CD4-positive, CD25-positive, alpha-beta regulatory T cell (primary cell): ENCODE data around the gene NSMF. TPM values are rescaled to one million over a fixed set of nuclear protein-coding genes. Genes with fewer than 3 reads are reported as not detected.
A peak's percentile ranks its signal among the peaks of the same experiment; 100 is the strongest.

Experiments
- ATAC-seq, 2 donors: fragments of 150-1000 bp; cut with Tn5 transposase; one replicate each; pipeline ENCODE4 v1.10.0; 2021; ENCODE audit warnings: low read depth in 2 of 2, moderate number of reproducible peaks in 2 of 2, moderate library complexity in 1 of 2
- DNase-seq, 3 donors: peaks; one replicate each; pipeline versions ENCODE4 v3.0.0 to v3.0.0-alpha.2; 2012 to 2022; ENCODE audit warnings: mixed read lengths in 1 of 3
- H3K27ac ChIP-seq: one replicate; pipeline ENCODE4 v1.7.0; 2013; ENCODE audit warnings: mild to moderate bottlenecking, low read length; ENCODE audit not compliant: insufficient read depth, poor library complexity, severe bottlenecking
- H3K27me3 ChIP-seq: one replicate; pipeline ENCODE4 v1.7.0; 2013; ENCODE audit warnings: low read length; ENCODE audit not compliant: control insufficient read depth, insufficient read depth
- H3K36me3 ChIP-seq: one replicate; pipeline ENCODE4 v1.7.0; 2013; ENCODE audit warnings: mild to moderate bottlenecking, low read length, moderate library complexity; ENCODE audit not compliant: control insufficient read depth, insufficient read depth
- H3K4me1 ChIP-seq: 2 replicates; pipeline ENCODE4 v1.7.0; 2013; ENCODE audit warnings: mild to moderate bottlenecking, low read length; ENCODE audit not compliant: insufficient read depth, control insufficient read depth, poor library complexity, severe bottlenecking
- H3K4me3 ChIP-seq: one replicate; pipeline ENCODE4 v1.7.0; 2013; ENCODE audit warnings: low read depth, mild to moderate bottlenecking, low read length, moderate library complexity
- H3K9me3 ChIP-seq, 2 experiments: 1 replicate in 1 of 2; 2 replicates in 1 of 2; pipeline ENCODE4 v1.7.0; 2013; ENCODE audit warnings: low read length in 2 of 2, mild to moderate bottlenecking in 1 of 2, moderate library complexity in 1 of 2; ENCODE audit not compliant: control insufficient read depth in 2 of 2
- H3K27ac Mint-ChIP-seq, 3 donors: one replicate each; pipeline ENCODE4 v1.8.0; 2020 to 2022; ENCODE audit warnings: mild to moderate bottlenecking in 3 of 3, mixed read lengths in 3 of 3, moderate library complexity in 2 of 3
- H3K27me3 Mint-ChIP-seq: one replicate; pipeline ENCODE4 v1.8.0; 2022; ENCODE audit warnings: mild to moderate bottlenecking, mixed read lengths
- H3K36me3 Mint-ChIP-seq: one replicate; pipeline ENCODE4 v1.8.0; 2020; ENCODE audit warnings: mixed read lengths
- H3K4me1 Mint-ChIP-seq, 4 donors: one replicate each; pipeline ENCODE4 v1.8.0; 2020 to 2022; ENCODE audit warnings: mixed read lengths in 4 of 4, mild to moderate bottlenecking in 1 of 4
- H3K4me3 Mint-ChIP-seq, 4 donors: one replicate each; pipeline ENCODE4 v1.8.0; 2020 to 2022; ENCODE audit warnings: mild to moderate bottlenecking in 4 of 4, mixed read lengths in 4 of 4, moderate library complexity in 3 of 4
- H3K9me3 Mint-ChIP-seq, 7 donors: one replicate each; pipeline ENCODE4 v1.8.0; 2020 to 2022; ENCODE audit warnings: mixed read lengths in 7 of 7, mild to moderate bottlenecking in 3 of 7, moderate library complexity in 2 of 7
- polyA plus RNA-seq, 4 donors: library from polyadenylated mRNA; unstranded; fragments of 300-500 nt; fragmentation: Illumina TruSeq; gene quantifications; one replicate each; pipeline ENCODE4 v1.2.3, GENCODE V29; 2021
- total RNA-seq: library from RNA; stranded (reverse); gene quantifications from one replicate; pipeline ENCODE4 v1.2.3, GENCODE V29; 2022

Gene NSMF
- total and polyA plus RNA-seq, 5 donors from 2014 or later: 9.3 to 109 (median 13.8) TPM

GRCh38 chr9:137448602-137448962, 10.6 kb downstream of the NSMF start:
- Histone ChIP-seq H3K4me3 (no peak overlapping the region), H3K4me1 (peaks cover 45% of the 10 kb centered on the region), H3K9me3 (no peaks in the 10 kb centered on the region), H3K27me3 (no peaks in the 10 kb centered on the region), H3K36me3 (no peaks in the 10 kb centered on the region), H3K27ac (no peak overlapping the region)
- H3K4me1 Mint-ChIP-seq: peaks cover 0 to 54% (median 14%) of the 10 kb centered on the region in 4 donors
- H3K27ac Mint-ChIP-seq: peak overlapping the region in 2 of 3 donors; percentile 72 to 79
- ATAC-seq: no peak
- H3K9me3 Mint-ChIP-seq: peaks cover 0 to under 1% (median 0%) of the 10 kb centered on the region in 7 donors
- DNase-seq: no peak
- H3K4me3 Mint-ChIP-seq: peak overlapping the region in 2 of 4 donors; percentile 27 to 41
- H3K36me3 Mint-ChIP-seq: no peaks in the 10 kb centered on the region
- peaks cover 8% of the 10 kb centered on the region for H3K27me3 Mint-ChIP-seq

GRCh38 chr9:137447722-137448601, 11.2 kb downstream of the NSMF start:
- no peaks in the 10 kb centered on the region for H3K9me3 ChIP-seq
- Mint-ChIP-seq H3K4me1 (peaks cover 0 to 52% (median 16%) of the 10 kb centered on the region in 4 donors), H3K27ac (peak overlapping the region in 2 of 3 donors; percentile 55 to 72), H3K4me3 (peak overlapping the region in 1 of 4 donors; percentile 27), H3K9me3 (peaks cover 0 to 2% (median 0%) of the 10 kb centered on the region in 7 donors), H3K36me3 (no peaks in the 10 kb centered on the region), H3K27me3 (peaks cover 12% of the 10 kb centered on the region)
- DNase-seq: no peak
- H3K27ac ChIP-seq: no peak overlapping the region
- no peaks in the 10 kb centered on the region for H3K36me3 ChIP-seq
- no peak overlapping the region for H3K4me3 ChIP-seq
- no peak for ATAC-seq
- peaks cover under 1% of the 10 kb centered on the region for H3K27me3 ChIP-seq
- H3K4me1 ChIP-seq: peaks cover 38% of the 10 kb centered on the region

- Histone ChIP-seq H3K36me3 (no peaks in the 10 kb centered on the region), H3K9me3 (no peaks in the 10 kb centered on the region), H3K27me3 (peaks cover 3% of the 10 kb centered on the region), H3K4me1 (peaks cover 29% of the 10 kb centered on the region), H3K4me3 (no peak overlapping the region), H3K27ac (no peak overlapping the region)
- Mint-ChIP-seq H3K4me3 (peak overlapping the region in 1 of 4 donors; percentile 27), H3K4me1 (peaks cover 0 to 43% (median 17%) of the 10 kb centered on the region in 4 donors), H3K36me3 (no peaks in the 10 kb centered on the region), H3K9me3 (peaks cover 0 to 2% (median 0%) of the 10 kb centered on the region in 7 donors), H3K27ac (no peak overlapping the region), H3K27me3 (peaks cover 21% of the 10 kb centered on the region)
- ATAC-seq (no peak), DNase-seq (no peak)
Observed at GRCh38 chr9:137446851-137447471, 12.2 kb downstream of the NSMF start.

GRCh38 chr9:137445930-137446431, 13.2 kb downstream of the NSMF start:
- Mint-ChIP-seq H3K27me3 (peaks cover 24% of the 10 kb centered on the region), H3K4me3 (no peak overlapping the region), H3K36me3 (no peaks in the 10 kb centered on the region), H3K27ac (no peak overlapping the region), H3K9me3 (peaks cover 0 to 2% (median 0%) of the 10 kb centered on the region in 7 donors), H3K4me1 (peaks cover 0 to 40% (median 19%) of the 10 kb centered on the region in 4 donors)
- no peaks in the 10 kb centered on the region for H3K36me3 ChIP-seq
- H3K27me3 ChIP-seq: peaks cover 4% of the 10 kb centered on the region
- peaks cover 31% of the 10 kb centered on the region for H3K4me1 ChIP-seq
- ATAC-seq: no peak
- DNase-seq: no peak
- H3K27ac ChIP-seq: no peak overlapping the region
- no peak overlapping the region for H3K4me3 ChIP-seq
- H3K9me3 ChIP-seq: no peaks in the 10 kb centered on the region

GRCh38 chr9:137445275-137445807, 13.8 kb downstream of the NSMF start:
- Histone ChIP-seq H3K9me3 (no peaks in the 10 kb centered on the region), H3K36me3 (no peaks in the 10 kb centered on the region), H3K27ac (no peak overlapping the region), H3K27me3 (peaks cover 4% of the 10 kb centered on the region), H3K4me1 (peaks cover 27% of the 10 kb centered on the region), H3K4me3 (no peak overlapping the region)
- H3K9me3 Mint-ChIP-seq: peaks cover 0 to 2% (median 0%) of the 10 kb centered on the region in 7 donors
- H3K27me3 Mint-ChIP-seq: peaks cover 24% of the 10 kb centered on the region
- H3K27ac Mint-ChIP-seq: peak overlapping the region in 1 of 3 donors; percentile 85
- no peaks in the 10 kb centered on the region for H3K36me3 Mint-ChIP-seq
- DNase-seq (peak; percentile 75 to 85 (median 83)), ATAC-seq (peak; percentile 79 to 85)
- peak overlapping the region in 2 of 4 donors; percentile 31 to 46 for H3K4me3 Mint-ChIP-seq
- H3K4me1 Mint-ChIP-seq: peaks cover 0 to 38% (median 19%) of the 10 kb centered on the region in 4 donors

GRCh38 chr9:137444106-137444790, 14.9 kb downstream of the NSMF start:
- DNase-seq: no peak
- H3K36me3 ChIP-seq: no peaks in the 10 kb centered on the region
- H3K27ac Mint-ChIP-seq: no peak overlapping the region

GRCh38 chr9:137441935-137442321, 17.2 kb downstream of the NSMF start:
- Mint-ChIP-seq H3K27ac (peak overlapping the region in 1 of 3 donors; percentile 80), H3K27me3 (peaks cover 28% of the 10 kb centered on the region), H3K36me3 (no peaks in the 10 kb centered on the region), H3K4me3 (peak overlapping the region; percentile 62 to 84 (median 71)), H3K4me1 (peaks cover 0 to 25% (median 12%) of the 10 kb centered on the region in 4 donors), H3K9me3 (peaks cover 0 to 2% (median 0%) of the 10 kb centered on the region in 7 donors)
- DNase-seq: no peak
- no peak overlapping the region for H3K27ac ChIP-seq
- no peaks in the 10 kb centered on the region for H3K9me3 ChIP-seq
- ATAC-seq: no peak
- no peaks in the 10 kb centered on the region for H3K36me3 ChIP-seq
- peak overlapping the region; percentile 32 for H3K4me3 ChIP-seq
- H3K27me3 ChIP-seq: peaks cover 4% of the 10 kb centered on the region
- H3K4me1 ChIP-seq: peaks cover 23% of the 10 kb centered on the region

More at GRCh38 chr9:137444106-137444790, 14.9 kb downstream of the NSMF start:
- H3K27me3 ChIP-seq: peaks cover 4% of the 10 kb centered on the region
- peaks cover 27% of the 10 kb centered on the region for H3K27me3 Mint-ChIP-seq
- peaks cover 23% of the 10 kb centered on the region for H3K4me1 ChIP-seq
- no peaks in the 10 kb centered on the region for H3K36me3 Mint-ChIP-seq
- no peak overlapping the region for H3K27ac ChIP-seq
- H3K4me1 Mint-ChIP-seq: peaks cover 0 to 35% (median 19%) of the 10 kb centered on the region in 4 donors
- no peak overlapping the region for H3K4me3 Mint-ChIP-seq
- no peak overlapping the region for H3K4me3 ChIP-seq
- no peak for ATAC-seq
- H3K9me3 ChIP-seq: no peaks in the 10 kb centered on the region
- peaks cover 0 to 2% (median 0%) of the 10 kb centered on the region in 7 donors for H3K9me3 Mint-ChIP-seq
